ENCODE results near the gene TPRA1. TPM values are rescaled to one million over a fixed set of nuclear protein-coding genes. Genes with fewer than 3 reads are reported as not detected.
A peak's percentile ranks its signal among the peaks of the same experiment; 100 is the strongest.

TPRA1 gene
- total and polyA plus RNA-seq, 9 of the 15 experiments (the other 6 are each of a cell fraction or from before 2014, with no cell fraction given) = 0.66 to 21.5 (median 11.1) TPM

DNA sequence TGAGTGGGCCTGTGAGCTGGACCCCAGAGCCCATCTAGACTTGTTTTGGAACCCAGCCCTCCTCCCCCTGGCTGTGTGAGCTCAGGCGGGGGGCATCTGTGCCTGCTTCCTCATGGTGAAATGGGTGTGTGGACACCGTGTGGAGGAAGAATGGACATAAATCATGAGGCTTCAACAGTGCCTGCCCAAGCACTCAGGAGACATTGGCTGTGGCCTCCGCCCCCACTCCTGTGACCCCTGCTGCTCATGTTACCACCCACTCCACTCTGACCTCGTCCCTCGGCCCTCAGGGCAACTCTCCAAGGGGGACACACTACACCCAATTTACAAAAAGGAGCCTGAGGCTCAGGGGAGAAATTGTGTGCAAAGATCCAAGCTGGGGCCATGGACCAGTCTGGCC is 16.6 kb downstream of the TPRA1 start:
- Histone ChIP-seq H3K79me2 (ENCODE audit: control insufficient read depth, insufficient read depth, low read length) (no peaks in the 10 kb centered on the region; the same call in 2 of the 3 replicates), H3K9ac (ENCODE audit: insufficient read depth in 1 of 2, low read depth in 2 of 2, low read length in 2 of 2) (peak overlapping the region in 1 of 2 experiments; percentile 26; a peak in 2 of 4 replicates), H3K4me1 (replicated peaks in 1 of 2; ENCODE audit: control insufficient read depth in 2 of 2, insufficient read depth in 2 of 2, low read length in 2 of 2) (peaks cover 0 to 30% of the 10 kb centered on the region in 2 experiments; a peak in 3 of 5 replicates), H3K27ac (ENCODE audit: extremely low read depth, low read depth, low read length) (no peak overlapping the region), H3K4me3 (no peak overlapping the region), H3K27me3 (ENCODE audit: control insufficient read depth in 2 of 2, insufficient read depth in 2 of 2, low read length in 2 of 2) (peaks cover 0 to 1% of the 10 kb centered on the region in 2 experiments; a peak in 1 of 5 replicates), H3K9me3 (replicated peaks; ENCODE audit: control insufficient read depth, insufficient read depth, low read depth, low read length) (no peaks in the 10 kb centered on the region; the same call in 1 of the 2 replicates), H3K4me2 (ENCODE audit: insufficient read depth, low read length) (no peak overlapping the region), H2AFZ (ENCODE audit: low read depth, low read length) (no peak overlapping the region), H3K9me1 (ENCODE audit: control insufficient read depth, insufficient read depth, low read length) (peaks cover 5% of the 10 kb centered on the region), H3K36me3 (ENCODE audit: control insufficient read depth, insufficient read depth, low read length) (peaks cover 30% of the 10 kb centered on the region), H4K20me1 (replicated peaks; ENCODE audit: control insufficient read depth, insufficient read depth, low read length) (peaks cover 8% of the 10 kb centered on the region)
- CTCF ChIA-PET (ENCODE audit: low intra/inter-chr PET ratio) = no interaction called here
- WGBS (ENCODE audit: insufficient coverage, low coverage, missing lambda C conversion rate) = 33% methylated on average over 5 of the region's 5 CpGs
- intact Hi-C loops (cut with micrococcal nuclease) = loop anchor here (10.0 kb wide), 1 partner anchor 391 kb away; no protein-coding TSS in a partner anchor
- ATAC-seq (no peak), DNase-seq (ENCODE audit: extremely low read depth in 1 of 4, low spot score in 3 of 4) (peak in 2 of 4 experiments; percentile 29 to 35), FAIRE-seq (no peak)
- in situ Hi-C loops (cut with MboI) = no loop called here
- no TSS peak for BruUV-seq (replicated peaks)
- POLR2A ChIA-PET = no interaction called here
- TF ChIP-seq HIVEP1 (CRISPR knock-in tag; IDR thresholded peaks at IDR 0.05) (no peak), HSF4 (CRISPR knock-in tag; IDR thresholded peaks at IDR 0.05; ENCODE audit: borderline replicate concordance) (no peak), EGR1 (conservative IDR thresholded peaks at IDR 0.05) (peak; percentile 66), PHTF2 (CRISPR knock-in tag; IDR thresholded peaks at IDR 0.05) (no peak), ZNF24 (IDR thresholded peaks at IDR 0.05) (no peak), COPS2 (conservative IDR thresholded peaks at IDR 0.05) (no peak), RCOR1 (IDR thresholded peaks at IDR 0.05; ENCODE audit: borderline replicate concordance in 1 of 2, low read depth in 2 of 2, low read length in 2 of 2) (no peak), TBL1XR1 (IDR thresholded peaks at IDR 0.05; ENCODE audit: low read length in 2 of 2) (no peak), DACH1 (IDR thresholded peaks at IDR 0.05; ENCODE audit: partially characterized antibody) (no peak), MEIS2 (IDR thresholded peaks at IDR 0.05; ENCODE audit: partially characterized antibody) (peak; percentile 73), PHF21A (IDR thresholded peaks at IDR 0.05; ENCODE audit: borderline replicate concordance, low read depth) (no peak), RFX5 (IDR thresholded peaks at IDR 0.05; ENCODE audit: low read depth, low read length) (no peak), ELF1 (tag; IDR thresholded peaks at IDR 0.05) (no peak), GTF2A2 (tag; IDR thresholded peaks at IDR 0.05) (no peak), ZNF561 (CRISPR knock-in tag; conservative IDR thresholded peaks at IDR 0.05) (no peak), GATA2 (CRISPR knock-in tag; IDR thresholded peaks at IDR 0.05) (no peak), ZFP30 (CRISPR knock-in tag; IDR thresholded peaks at IDR 0.05; ENCODE audit: borderline replicate concordance) (no peak), MCM2 (IDR thresholded peaks at IDR 0.05; ENCODE audit: low read depth) (no peak)
- TF ChIP-seq, protein P1, sequence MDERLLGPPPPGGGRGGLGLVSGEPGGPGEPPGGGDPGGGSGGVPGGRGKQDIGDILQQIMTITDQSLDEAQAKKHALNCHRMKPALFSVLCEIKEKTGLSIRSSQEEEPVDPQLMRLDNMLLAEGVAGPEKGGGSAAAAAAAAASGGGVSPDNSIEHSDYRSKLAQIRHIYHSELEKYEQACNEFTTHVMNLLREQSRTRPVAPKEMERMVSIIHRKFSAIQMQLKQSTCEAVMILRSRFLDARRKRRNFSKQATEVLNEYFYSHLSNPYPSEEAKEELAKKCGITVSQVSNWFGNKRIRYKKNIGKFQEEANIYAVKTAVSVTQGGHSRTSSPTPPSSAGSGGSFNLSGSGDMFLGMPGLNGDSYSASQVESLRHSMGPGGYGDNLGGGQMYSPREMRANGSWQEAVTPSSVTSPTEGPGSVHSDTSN (CRISPR knock-in tag; IDR thresholded peaks at IDR 0.05; ENCODE audit: low read depth) = no peak
- TF ChIP-seq, protein P1 (tag; conservative IDR thresholded peaks at IDR 0.05; ENCODE audit: low read depth) = peak; percentile 69
- TF ChIP-seq, protein P2, sequence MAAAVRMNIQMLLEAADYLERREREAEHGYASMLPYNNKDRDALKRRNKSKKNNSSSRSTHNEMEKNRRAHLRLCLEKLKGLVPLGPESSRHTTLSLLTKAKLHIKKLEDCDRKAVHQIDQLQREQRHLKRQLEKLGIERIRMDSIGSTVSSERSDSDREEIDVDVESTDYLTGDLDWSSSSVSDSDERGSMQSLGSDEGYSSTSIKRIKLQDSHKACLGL (CRISPR knock-in tag; IDR thresholded peaks at IDR 0.05; ENCODE audit: borderline replicate concordance, poor library complexity, severe bottlenecking) = no peak
- TF ChIP-seq, protein P3, sequence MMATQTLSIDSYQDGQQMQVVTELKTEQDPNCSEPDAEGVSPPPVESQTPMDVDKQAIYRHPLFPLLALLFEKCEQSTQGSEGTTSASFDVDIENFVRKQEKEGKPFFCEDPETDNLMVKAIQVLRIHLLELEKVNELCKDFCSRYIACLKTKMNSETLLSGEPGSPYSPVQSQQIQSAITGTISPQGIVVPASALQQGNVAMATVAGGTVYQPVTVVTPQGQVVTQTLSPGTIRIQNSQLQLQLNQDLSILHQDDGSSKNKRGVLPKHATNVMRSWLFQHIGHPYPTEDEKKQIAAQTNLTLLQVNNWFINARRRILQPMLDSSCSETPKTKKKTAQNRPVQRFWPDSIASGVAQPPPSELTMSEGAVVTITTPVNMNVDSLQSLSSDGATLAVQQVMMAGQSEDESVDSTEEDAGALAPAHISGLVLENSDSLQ (IDR thresholded peaks at IDR 0.05) = peak; percentile 53; the same call in 1 of the 2 replicates
